Calu3 (cell line): ENCODE data around the gene MRGPRX3. TPM values are rescaled to one million over a fixed set of nuclear protein-coding genes. Genes with fewer than 3 reads are reported as not detected.

Experiments
- BruUV-seq: library from RNA; stranded (reverse); fragments of 400-500 nt; replicated peaks from 2 replicates; lab custom pipeline; 2021; lab: Mats Ljungman, UMichigan
- CTCF ChIA-PET: fragments of 300-600 bp; sonication (Branson Sonifier 250); formaldehyde crosslinking; loops from one replicate; lab custom pipeline; 2022; ENCODE audit warnings: antibody characterized with exemption; lab: Charles Lee
- DNase-seq: peaks from one replicate; pipeline ENCODE4 v3.0.0; 2022
- H3K27ac Mint-ChIP-seq: one replicate; pipeline ENCODE4 v1.8.0; 2022; ENCODE audit warnings: mixed read lengths; ENCODE audit not compliant: unreplicated experiment
- H3K27me3 Mint-ChIP-seq: one replicate; pipeline ENCODE4 v1.8.0; 2022; ENCODE audit warnings: mixed read lengths; ENCODE audit not compliant: unreplicated experiment
- H3K36me3 Mint-ChIP-seq: one replicate; pipeline ENCODE4 v1.8.0; 2022; ENCODE audit warnings: mild to moderate bottlenecking, moderate library complexity, mixed read lengths; ENCODE audit not compliant: insufficient read depth, unreplicated experiment
- H3K4me1 Mint-ChIP-seq: one replicate; pipeline ENCODE4 v1.8.0; 2022; ENCODE audit warnings: mild to moderate bottlenecking, low read depth, mixed read lengths; ENCODE audit not compliant: unreplicated experiment
- H3K4me3 Mint-ChIP-seq: one replicate; pipeline ENCODE4 v1.8.0; 2022; ENCODE audit warnings: mild to moderate bottlenecking, low read depth, moderate library complexity, mixed read lengths; ENCODE audit not compliant: unreplicated experiment
- H3K9me3 Mint-ChIP-seq: one replicate; pipeline ENCODE4 v1.8.0; 2022; ENCODE audit warnings: low read depth, mixed read lengths; ENCODE audit not compliant: unreplicated experiment
- CTCF ChIP-seq: fragments of 200-600 bp; IDR thresholded peaks from one replicate; pipeline ENCODE4 v1.8.0; 2022; ENCODE audit warnings: antibody characterized with exemption; ENCODE audit not compliant: unreplicated experiment
- intact Hi-C: fragments of 100-400 bp; cut with micrococcal nuclease; formaldehyde crosslinking; loops from one replicate; pipeline ENCODE4 v1.10.0; 2022; ENCODE audit not compliant: unreplicated experiment
- total RNA-seq: library from RNA; stranded (reverse); gene quantifications from 2 replicates; pipeline ENCODE4 v1.2.3, GENCODE V29; 2022

The MRGPRX3 gene
- total RNA-seq, 1 experiment from 2014 or later: not detected

GRCh38 chr11:18171377-18172000, 39.1 kb downstream of the MRGPRX3 start:
- no TSS peak for BruUV-seq
- DNase-seq: peak; percentile 28
- CTCF ChIA-PET: interaction anchor here (0.9 kb wide), 1 partner anchor 33 kb away, joined by 3 read pairs; no protein-coding TSS in a partner anchor
- no peaks in the 10 kb centered on the region for H3K4me1 Mint-ChIP-seq
- H3K4me3 Mint-ChIP-seq: no peak overlapping the region
- peaks cover 69% of the 10 kb centered on the region for H3K27me3 Mint-ChIP-seq
- peaks cover 3% of the 10 kb centered on the region for H3K9me3 Mint-ChIP-seq
- H3K27ac Mint-ChIP-seq: no peak overlapping the region
- intact Hi-C loops: no loop called here
- peak; percentile 49 for TF ChIP-seq CTCF
- H3K36me3 Mint-ChIP-seq: no peaks in the 10 kb centered on the region

- no peak within 1 kb of the TSS for H3K27ac Mint-ChIP-seq
- no peak within 1 kb of the TSS for H3K4me3 Mint-ChIP-seq
- no peak for TF ChIP-seq CTCF
- CTCF ChIA-PET: no interaction called here
- BruUV-seq: no TSS peak
- intact Hi-C loops: no loop called here
- H3K27me3 Mint-ChIP-seq: peaks cover 69% of the 10 kb centered on the region
- H3K36me3 Mint-ChIP-seq: no peaks in the 10 kb centered on the region
- no peaks in the 10 kb centered on the region for H3K4me1 Mint-ChIP-seq
- no peaks in the 10 kb centered on the region for H3K9me3 Mint-ChIP-seq
- no peak for DNase-seq
Observed at GRCh38 chr11:18172666-18173065, 40.3 kb downstream of the MRGPRX3 start, which contains the start of gene MRGPRX4. TSS of gene MRGPRX4 (plus strand) at chr11:18172837. CDS start at chr11:18173257, 420 bp downstream.

DNA sequence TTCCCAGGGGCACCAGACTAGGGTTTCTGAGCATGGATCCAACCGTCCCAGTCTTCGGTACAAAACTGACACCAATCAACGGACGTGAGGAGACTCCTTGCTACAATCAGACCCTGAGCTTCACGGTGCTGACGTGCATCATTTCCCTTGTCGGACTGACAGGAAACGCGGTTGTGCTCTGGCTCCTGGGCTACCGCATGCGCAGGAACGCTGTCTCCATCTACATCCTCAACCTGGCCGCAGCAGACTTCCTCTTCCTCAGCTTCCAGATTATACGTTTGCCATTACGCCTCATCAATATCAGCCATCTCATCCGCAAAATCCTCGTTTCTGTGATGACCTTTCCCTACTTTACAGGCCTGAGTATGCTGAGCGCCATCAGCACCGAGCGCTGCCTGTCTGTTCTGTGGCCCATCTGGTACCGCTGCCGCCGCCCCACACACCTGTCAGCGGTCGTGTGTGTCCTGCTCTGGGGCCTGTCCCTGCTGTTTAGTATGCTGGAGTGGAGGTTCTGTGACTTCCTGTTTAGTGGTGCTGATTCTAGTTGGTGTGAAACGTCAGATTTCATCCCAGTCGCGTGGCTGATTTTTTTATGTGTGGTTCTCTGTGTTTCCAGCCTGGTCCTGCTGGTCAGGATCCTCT, 41.0 kb downstream of the MRGPRX3 start:
- no peak overlapping the region for H3K27ac Mint-ChIP-seq
- H3K4me3 Mint-ChIP-seq: no peak overlapping the region
- DNase-seq: no peak
- no peak for TF ChIP-seq CTCF
- no peaks in the 10 kb centered on the region for H3K36me3 Mint-ChIP-seq
- H3K9me3 Mint-ChIP-seq: no peaks in the 10 kb centered on the region
- CTCF ChIA-PET: no interaction called here
- intact Hi-C loops: no loop called here
- no peaks in the 10 kb centered on the region for H3K4me1 Mint-ChIP-seq
- no TSS peak for BruUV-seq
- peaks cover 72% of the 10 kb centered on the region for H3K27me3 Mint-ChIP-seq

Other genes with a start within 250 kb of the MRGPRX3 start
- gene SERGEF, start 119.5 kb upstream of the MRGPRX3 start, total RNA-seq: 23.8 and 28.1 TPM in 2 replicates
- 0.24 and 0.34 TPM in 2 replicates for gene TPH1, start 86.3 kb upstream of the MRGPRX3 start, total RNA-seq
- gene SAAL1, start 26.5 kb upstream of the MRGPRX3 start, total RNA-seq: 23.9 and 29.3 TPM in 2 replicates
- not detected in 2 replicates for gene MRGPRX4, start 40.3 kb downstream of the MRGPRX3 start, total RNA-seq
- 2.6 and 7.2 TPM in 2 replicates for gene SAA4, start 104.2 kb downstream of the MRGPRX3 start, total RNA-seq
- 22.0 and 31.5 TPM in 2 replicates for gene SAA2, start 116.1 kb downstream of the MRGPRX3 start, total RNA-seq
- 23.9 and 54.1 TPM in 2 replicates for gene SAA1, start 133.7 kb downstream of the MRGPRX3 start, total RNA-seq
- 25.2 and 26.4 TPM in 2 replicates for gene HPS5, start 189.6 kb downstream of the MRGPRX3 start, total RNA-seq
- 43.0 and 44.3 TPM in 2 replicates for gene GTF2H1, start 190.0 kb downstream of the MRGPRX3 start, total RNA-seq